LNCAP (cell line): ENCODE measurements around the gene SP4.

Experiments
- TF ChIP-seq, protein P1 (sequence below): fragments of 450-650 bp; IDR thresholded peaks from 2 replicates; pipeline ENCODE4 v1.5.1; 2017; ENCODE audit warnings: mild to moderate bottlenecking

Gene SP4

DNA sequence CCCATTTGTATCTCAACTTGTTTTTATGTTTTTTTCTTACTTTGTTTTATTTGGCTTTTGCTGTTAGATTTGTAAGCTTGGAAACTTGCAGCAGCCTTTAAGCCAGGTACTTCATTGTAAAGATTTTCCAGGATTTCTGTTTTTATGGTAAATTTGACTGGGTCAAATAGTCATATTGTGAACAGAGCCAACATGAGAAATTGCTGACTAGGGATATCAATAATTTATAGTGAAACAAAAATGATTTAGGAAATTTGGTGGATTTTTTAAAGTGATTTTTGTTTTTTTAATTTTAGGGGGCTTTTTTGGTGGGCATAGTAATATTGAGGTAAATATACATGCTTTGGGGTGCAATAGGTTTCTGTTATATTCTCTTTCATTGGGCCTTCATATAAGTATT, 22.2 kb downstream of the SP4 start:
- TF ChIP-seq, protein P1, sequence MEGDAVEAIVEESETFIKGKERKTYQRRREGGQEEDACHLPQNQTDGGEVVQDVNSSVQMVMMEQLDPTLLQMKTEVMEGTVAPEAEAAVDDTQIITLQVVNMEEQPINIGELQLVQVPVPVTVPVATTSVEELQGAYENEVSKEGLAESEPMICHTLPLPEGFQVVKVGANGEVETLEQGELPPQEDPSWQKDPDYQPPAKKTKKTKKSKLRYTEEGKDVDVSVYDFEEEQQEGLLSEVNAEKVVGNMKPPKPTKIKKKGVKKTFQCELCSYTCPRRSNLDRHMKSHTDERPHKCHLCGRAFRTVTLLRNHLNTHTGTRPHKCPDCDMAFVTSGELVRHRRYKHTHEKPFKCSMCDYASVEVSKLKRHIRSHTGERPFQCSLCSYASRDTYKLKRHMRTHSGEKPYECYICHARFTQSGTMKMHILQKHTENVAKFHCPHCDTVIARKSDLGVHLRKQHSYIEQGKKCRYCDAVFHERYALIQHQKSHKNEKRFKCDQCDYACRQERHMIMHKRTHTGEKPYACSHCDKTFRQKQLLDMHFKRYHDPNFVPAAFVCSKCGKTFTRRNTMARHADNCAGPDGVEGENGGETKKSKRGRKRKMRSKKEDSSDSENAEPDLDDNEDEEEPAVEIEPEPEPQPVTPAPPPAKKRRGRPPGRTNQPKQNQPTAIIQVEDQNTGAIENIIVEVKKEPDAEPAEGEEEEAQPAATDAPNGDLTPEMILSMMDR: no peak

DNA sequence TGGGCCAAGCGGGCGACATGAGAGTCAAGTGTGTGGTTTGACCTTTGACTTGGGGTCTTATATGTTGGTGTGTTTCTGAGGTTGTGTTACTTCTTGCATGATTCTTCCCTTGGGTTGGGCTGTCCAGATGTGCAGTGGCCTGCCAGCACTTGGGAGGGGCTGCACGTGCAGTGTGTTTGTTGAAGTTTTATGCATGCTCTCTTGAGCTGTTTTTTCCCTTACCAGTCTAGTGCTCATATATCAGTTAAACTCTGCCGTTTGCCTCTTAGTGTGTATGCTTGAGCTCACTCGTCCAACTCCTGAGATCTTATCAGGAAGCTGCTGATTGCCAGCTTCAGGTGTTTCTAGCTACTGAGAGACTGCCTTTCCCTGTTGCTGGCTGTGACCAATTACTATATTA, 23.1 kb downstream of the SP4 start:
- TF ChIP-seq, protein P1: no peak

DNA sequence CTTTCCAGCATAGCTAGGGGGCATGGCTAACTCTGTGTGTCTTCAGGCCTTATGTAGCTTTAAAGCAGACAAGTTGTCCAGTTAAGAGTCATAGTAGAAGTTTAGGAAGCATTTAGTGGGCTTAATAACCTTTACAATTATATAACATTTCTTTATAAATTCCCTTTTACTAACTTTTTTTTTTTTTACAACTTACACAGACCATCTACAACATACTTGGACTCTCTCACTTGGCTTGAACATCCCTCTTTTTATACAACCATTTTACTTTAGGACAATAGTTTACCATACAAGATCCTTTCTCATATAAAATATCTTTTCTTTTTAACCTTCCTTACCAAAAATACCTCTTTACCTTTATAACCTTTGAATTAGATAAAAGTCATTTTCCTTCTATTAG, 26.3 kb downstream of the SP4 start:
- TF ChIP-seq, protein P1: no peak

DNA sequence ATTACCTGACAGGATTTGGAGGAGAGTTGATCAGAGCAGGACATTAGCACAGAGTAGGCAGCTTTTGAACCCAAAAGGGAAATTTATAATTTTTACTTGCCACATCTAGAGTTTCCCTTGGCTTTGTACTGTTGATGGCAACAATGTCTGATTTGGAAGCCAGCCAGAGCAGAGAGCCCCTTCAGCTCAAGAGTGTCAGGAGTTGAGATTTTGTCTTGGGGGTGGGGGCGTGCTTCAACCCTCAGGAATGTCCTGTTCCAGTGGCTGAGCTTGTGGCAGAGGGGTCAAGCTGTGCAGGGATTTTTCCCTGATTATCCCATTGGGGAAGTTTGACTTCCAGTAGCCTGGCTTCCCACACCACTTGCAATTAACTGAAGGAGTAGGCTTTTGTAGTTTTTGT, 27.0 kb downstream of the SP4 start:
- TF ChIP-seq, protein P1: no peak

DNA sequence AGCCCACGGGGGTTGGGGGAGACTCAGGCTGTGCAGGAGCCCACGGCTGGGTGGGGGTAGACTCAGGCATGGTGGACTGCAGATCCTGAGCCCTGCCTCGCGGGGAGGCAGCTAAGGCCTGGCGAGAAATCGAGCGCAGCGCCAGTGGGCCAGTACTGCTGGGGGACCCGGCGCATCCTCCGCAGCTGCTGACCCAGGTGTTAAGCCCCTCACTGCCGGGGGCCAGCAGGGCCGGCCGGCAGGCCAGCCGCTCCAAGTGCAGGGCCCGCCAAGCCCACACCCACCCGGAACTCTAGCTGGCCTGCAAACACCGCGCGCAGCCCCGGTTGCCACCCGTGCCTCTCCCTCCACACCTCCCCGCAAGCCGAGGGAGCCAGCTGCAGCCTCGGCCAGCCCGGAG, 33.4 kb downstream of the SP4 start:
- TF ChIP-seq, protein P1: no peak

DNA sequence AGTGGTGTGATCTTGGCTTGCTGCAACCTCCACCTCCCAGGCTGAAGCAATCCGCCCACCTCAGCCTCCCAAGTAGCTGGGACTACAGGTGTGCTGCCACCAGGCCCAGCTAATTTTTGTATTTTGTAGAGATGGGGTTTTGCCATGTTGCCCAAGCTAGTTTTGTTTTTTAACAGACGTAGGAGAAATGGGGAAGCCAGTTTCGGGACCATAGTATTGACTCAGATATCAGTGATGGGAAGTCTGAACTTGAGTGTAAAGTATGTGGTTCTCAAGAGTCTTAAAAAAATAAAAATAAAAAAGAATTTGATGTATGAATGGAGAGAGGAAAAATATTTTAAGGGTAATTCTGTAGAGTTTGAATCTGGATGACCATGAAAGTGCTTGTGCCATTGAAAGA, 34.2 kb downstream of the SP4 start:
- TF ChIP-seq, protein P1: no peak

DNA sequence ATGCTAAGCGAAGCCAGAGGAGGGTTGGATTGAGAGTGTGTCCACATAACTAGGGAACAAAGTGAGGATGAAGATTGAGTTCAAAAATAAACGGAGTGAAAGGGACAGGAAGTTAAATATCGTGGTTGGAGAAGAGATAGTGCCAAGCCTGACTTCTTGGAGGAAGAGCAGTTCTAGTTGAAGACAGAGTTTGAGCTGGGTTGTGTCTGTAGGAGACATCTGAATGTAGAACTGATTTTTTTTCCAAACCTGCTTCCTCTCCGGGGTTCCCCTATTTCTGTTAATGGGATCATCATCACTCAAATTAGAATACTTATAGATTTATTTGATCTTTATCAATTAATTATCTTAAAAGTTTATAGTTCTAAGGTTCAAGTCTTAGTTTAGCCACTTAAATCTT, 35.6 kb downstream of the SP4 start:
- TF ChIP-seq, protein P1: no peak

DNA sequence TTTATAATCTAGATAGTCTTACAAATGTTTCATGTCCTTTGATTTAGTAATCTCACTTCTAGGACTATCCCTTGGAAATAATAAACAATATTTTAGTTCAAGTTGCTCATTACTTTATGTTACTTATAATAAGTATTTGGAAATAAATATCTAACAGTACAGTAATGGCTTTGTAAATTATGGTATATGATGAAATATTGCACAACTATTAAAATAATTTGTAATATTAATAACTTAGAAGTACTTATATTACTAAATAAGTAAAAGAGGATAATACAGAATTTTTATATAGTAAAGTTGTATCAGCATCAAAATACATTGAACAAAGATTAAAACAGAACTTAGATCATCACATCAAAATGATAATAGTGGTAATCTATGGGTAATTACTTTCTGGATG, 41.1 kb downstream of the SP4 start:
- TF ChIP-seq, protein P1: no peak
